SHP77 treated with DMSO at 0.1 percent for 48 hours (cell line): ENCODE measurements around the gene ARID1B.
A peak's percentile ranks its signal among the peaks of the same experiment; 100 is the strongest.

Experiments
- DNase-seq: peaks from one replicate; lab custom pipeline; 2025; lab: John Stamatoyannopoulos, UW

ARID1B gene

GRCh38 chr6:156825475-156825874, 48.3 kb downstream of the ARID1B start:
- DNase-seq = no peak

GRCh38 chr6:156826290-156826955, 49.2 kb downstream of the ARID1B start:
- no peak for DNase-seq

- no peak for DNase-seq
Observed at GRCh38 chr6:156827382-156827781, 50.2 kb downstream of the ARID1B start.

DNA sequence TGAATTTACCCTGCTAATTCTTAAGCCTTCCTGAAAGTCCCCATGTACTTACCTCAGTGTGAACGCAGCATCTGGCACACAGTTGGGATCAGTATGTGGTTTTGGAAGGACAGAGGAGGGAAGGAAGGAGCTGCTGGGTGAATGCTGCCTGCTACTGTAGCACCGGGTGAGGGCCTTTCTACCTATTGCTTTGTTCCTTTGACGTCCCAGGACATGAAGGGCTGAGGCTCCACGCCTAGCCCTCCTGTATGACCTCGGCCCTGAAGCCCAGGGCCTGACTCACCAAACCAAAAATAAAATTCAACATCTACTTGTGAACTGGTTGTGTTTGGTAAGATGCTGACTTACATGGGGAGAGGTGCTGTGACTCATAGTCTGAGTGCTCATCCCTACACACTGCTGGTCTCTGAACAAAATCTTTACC, 51.1 kb downstream of the ARID1B start:
- no peak for DNase-seq

DNA sequence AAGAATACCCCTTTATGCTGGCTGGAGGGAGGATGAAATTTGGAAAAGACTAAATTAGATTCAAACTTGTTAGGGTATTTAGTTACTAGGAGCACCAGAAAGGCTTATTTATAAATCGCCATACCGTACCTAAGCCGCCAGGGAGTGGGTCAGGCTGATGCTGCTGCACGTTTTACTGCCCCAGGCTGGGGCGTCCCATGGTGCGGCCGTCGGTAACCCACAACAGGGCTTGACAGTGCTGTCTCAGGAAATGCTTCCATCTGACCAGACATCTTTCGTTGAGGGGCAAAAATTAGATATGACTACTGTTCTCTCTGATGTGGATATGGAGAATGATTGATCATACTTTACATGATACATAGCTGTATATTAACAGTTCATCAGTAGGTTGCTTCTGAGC, 52.9 kb downstream of the ARID1B start:
- DNase-seq = no peak

- peak; percentile 80 for DNase-seq
Observed at GRCh38 chr6:156832231-156832647, 55.1 kb downstream of the ARID1B start.

DNA sequence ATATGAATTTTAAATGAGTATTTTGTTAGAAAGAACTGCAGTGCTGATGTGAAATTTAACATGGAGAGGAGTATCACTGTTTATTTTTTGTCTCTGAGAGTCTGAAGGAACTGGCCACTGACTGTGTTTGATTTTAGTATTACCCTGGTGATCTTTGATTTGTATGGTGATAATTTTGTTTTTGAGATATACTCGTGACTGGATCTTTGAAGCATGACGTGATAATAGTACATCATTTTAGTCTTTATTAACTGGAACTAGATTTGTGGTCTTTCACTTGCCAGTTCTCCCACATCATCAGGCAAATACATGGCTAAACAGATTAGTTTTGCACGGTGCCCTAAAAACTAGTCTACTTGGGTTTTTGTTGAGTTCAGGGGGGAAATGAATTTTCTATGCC, 55.5 kb downstream of the ARID1B start:
- DNase-seq = no peak

DNA sequence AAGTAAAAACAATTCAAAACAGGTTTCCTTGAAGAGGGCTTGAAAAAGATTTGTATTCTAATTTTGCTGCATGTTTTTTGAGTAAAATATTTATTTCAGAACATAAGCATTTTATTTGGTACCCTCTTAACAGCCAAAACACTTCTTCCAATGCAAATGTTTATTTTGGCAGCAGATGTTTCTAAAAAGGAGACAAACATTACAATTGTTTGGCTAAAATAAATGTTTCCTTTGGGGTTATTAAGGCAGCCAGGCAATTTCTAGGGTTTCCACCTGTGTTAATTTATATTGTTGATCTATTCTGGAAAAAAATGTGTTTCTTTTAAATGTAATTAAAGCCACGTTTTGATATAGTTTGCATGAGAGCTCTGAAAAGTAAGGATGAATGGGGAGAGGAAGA, 56.6 kb downstream of the ARID1B start:
- no peak for DNase-seq

- no peak for DNase-seq
Observed at GRCh38 chr6:156839129-156839528, 62.0 kb downstream of the ARID1B start.

GRCh38 chr6:156839591-156840001, 62.4 kb downstream of the ARID1B start:
- DNase-seq = no peak

- DNase-seq = no peak
Observed at GRCh38 chr6:156840136-156840535, 63.0 kb downstream of the ARID1B start.

DNA sequence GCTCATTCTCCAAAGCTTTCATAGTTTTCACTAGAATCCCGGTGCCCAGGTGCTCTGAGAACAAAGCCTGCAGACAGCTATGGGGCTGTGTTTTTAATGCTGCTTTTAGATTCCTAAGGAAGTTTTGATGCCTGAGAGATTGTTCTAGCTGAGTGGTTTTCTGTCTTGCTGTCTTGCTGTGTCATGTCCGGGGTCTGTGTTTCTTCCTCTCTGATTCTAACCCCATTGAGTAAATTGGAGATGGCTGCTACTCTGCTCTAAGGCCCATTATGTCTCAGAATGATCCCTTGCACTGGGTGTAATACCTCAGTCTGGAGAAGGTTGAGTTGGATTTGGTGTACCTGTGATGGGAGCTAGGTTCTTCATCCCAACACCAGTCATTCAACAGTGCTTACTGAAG, 63.4 kb downstream of the ARID1B start:
- DNase-seq = no peak

GRCh38 chr6:156841508-156841907, 64.3 kb downstream of the ARID1B start:
- DNase-seq = no peak

DNA sequence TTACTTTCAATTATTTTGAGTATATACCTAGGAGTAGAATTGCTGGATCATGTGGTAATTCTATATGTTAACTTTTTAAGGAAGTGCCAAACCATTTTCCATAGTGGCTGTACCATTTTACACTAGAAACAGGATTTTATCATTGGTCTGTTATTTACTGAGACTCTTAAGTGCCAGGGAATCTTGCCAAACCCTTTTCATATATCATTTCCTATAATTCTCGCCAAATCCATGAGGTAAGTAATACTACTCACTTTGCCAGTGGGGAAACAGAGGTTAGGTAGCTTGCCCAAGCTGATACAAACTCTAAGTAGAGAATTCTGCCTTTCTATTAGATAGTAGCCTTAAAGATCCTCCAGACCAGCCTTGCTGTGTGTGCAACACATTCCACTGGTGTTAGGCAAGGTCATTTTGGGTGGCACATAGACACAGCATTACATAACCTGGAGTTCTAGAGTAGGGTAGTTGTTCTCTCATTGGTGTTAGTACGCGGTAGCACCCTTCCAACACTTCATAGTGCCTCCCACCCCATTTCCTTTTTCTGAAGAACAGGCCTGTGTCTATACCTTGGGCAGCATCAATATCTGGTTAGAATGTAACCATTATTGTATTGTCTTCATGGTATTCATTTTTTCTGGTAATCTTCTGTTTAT, 65.5 kb downstream of the ARID1B start:
- DNase-seq = no peak

DNA sequence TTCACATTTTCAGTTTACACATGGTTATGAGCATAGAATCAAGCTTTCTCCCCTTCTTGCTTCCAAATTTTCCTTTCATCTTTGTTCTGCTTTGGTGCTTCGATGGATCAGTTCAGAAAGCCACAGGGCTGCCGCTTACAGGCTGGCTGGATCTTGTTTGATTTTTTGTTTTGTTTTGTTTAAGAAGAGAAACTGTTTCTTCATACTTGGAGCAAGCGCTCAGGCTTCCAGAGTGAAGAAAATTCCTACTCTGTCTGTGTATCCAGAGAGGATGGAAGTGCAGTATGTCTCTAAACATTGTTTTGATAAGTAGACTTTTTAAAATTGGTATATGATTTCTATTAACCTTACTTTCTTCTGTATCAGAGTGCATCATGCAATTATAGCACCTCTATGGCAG, 66.9 kb downstream of the ARID1B start:
- no peak for DNase-seq

GRCh38 chr6:156845454-156846155, 68.4 kb downstream of the ARID1B start:
- no peak for DNase-seq

DNA sequence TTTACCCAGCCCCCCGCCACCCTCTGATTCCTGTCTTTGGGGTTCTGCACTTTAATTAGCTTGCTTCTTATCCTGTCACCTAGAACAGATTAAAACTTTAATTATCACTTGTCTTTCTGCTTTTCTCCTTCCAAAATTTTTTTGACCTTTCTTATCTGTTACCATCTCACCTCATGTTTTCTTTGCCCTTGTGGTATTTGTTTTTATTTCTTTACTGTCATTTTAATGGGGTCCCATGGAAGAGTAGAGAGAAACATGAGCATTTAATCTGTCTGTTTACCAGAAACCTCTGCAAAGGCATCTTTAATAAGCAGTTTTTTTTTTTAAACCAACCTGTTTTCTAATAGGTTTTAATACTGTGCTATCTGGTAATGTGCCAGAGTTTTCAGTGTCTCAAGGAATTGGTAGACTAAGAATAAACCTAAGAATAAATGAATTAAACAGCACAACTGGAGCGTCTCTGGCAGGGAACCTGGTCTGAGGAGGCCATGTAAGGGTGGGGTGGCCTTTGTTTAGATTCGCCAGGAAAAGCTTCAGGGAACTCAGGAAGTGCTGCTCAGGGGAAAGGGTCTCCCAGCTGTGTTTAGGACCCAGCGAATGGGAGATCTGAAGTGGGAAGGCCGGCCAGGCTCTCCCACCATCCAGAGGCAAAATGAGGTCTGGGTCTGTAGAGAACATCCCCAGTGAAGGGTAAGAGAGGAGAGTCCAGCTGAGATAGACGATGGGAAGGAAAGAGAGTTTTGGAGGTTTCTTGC, 69.8 kb downstream of the ARID1B start:
- no peak for DNase-seq

GRCh38 chr6:156848123-156848522, 70.9 kb downstream of the ARID1B start:
- no peak for DNase-seq

DNA sequence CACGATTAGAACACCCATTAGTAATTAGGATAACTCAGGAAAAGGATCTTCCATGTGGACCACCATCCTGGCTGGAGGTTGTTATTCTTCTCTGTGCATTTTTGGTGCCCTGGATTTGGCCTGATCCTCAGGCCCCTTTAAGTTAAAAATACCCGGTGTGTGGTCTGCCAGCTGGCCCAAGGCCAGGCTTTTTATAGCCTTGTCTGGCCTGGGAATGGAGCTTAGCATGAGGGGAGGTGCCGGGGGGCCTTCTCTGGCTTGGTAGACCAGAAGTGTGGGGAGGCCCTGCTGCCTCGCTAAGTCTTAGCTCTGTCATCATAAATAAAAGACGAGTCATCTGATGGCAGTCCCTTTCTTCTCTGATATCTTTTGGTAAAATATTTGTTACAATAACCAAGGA, 71.4 kb downstream of the ARID1B start:
- DNase-seq = peak; percentile 15

DNA sequence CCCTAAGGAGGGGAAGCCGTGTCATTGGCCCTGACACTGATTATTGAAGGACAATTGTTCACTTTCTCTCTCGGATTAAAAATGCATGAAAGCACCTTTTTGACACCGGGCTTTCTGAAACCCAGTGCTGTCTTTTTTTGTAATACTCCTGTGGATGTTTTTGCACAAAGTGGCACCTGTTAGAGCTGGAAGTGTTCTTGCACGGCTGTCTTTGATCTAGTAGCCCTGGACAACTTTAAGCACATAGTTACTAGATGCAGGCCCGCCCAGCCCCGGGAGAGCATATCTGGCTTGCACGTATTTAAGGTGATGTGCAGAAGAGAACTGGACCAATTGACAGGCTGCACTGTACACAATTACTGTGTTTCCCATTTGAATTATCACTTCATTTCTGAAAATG, 72.6 kb downstream of the ARID1B start:
- no peak for DNase-seq

DNA sequence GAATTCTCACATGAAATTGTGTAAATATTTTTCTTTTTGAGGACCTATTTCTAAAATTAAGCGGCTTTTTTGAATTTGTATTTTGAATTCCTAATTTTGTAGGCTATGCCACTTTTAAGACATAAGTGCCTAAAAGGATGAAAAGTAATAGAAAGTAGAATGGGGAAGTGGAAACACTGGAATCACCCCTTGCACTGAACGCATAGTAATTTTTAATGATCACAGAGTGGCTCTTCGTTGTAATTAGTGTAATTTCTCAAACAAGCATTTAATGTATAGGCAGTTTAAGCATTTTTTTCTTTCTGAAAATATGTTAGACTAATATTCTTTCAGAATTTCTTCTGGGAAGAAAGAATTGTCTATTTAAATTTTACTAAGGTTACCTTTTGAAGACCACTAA, 73.2 kb downstream of the ARID1B start:
- DNase-seq = no peak

DNA sequence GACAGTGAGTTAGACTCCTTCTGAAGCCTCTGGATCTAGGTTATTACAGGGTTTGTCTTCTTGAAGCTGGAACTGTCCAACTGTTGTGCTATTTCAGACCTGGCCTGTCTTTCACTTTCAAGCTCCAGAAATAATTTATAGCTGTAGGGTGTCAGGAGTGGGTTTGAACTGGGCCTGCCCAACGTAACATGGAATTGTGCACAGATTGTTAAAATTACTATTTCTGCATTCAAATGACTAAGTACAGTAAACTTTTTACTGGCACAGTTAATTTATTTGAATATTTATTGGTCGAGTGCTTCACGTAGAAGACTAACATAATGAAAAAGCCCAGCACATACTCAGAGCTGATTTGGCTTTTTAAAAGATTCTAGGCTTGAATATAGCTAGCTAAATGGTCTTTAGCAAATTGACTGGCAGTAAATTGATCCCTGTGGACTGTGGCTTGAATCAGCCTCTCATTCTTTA, 74.3 kb downstream of the ARID1B start:
- DNase-seq = no peak
